ENCODE results near the gene STAT5A.
"Not testable (repeated sequence)": the region's sequence is repeated elsewhere in the genome, so short reads cannot be mapped to it uniquely, and the experiment has no call there.

The STAT5A gene

GRCh38 chr17:42333053-42333452 lies 44.8 kb downstream of the STAT5A start:
- DNase-seq (ENCODE audit: low spot score): no peak

GRCh38 chr17:42334677-42335076 lies 46.4 kb downstream of the STAT5A start:
- DNase-seq (ENCODE audit: low spot score): no peak

- DNase-seq (ENCODE audit: low spot score): no peak
Measured at GRCh38 chr17:42337442-42337841, 49.1 kb downstream of the STAT5A start.

- DNase-seq (ENCODE audit: low spot score): no peak
Measured at GRCh38 chr17:42338427-42338985, 50.2 kb downstream of the STAT5A start.

GRCh38 chr17:42339221-42339620 lies 50.9 kb downstream of the STAT5A start:
- DNase-seq (ENCODE audit: low spot score): no peak

GRCh38 chr17:42340691-42341127 lies 52.4 kb downstream of the STAT5A start:
- DNase-seq (ENCODE audit: low spot score): no peak

- no peak for DNase-seq (ENCODE audit: low spot score)
Measured at GRCh38 chr17:42341568-42341967, 53.3 kb downstream of the STAT5A start.

- DNase-seq (ENCODE audit: low spot score): no peak
Measured at GRCh38 chr17:42342242-42343008, 54.1 kb downstream of the STAT5A start.

GRCh38 chr17:42345396-42346073 lies 57.2 kb downstream of the STAT5A start:
- DNase-seq (ENCODE audit: low spot score): no peak

- no peak for DNase-seq (ENCODE audit: low spot score)
Measured at GRCh38 chr17:42346481-42346880, 58.2 kb downstream of the STAT5A start.

GRCh38 chr17:42347198-42347597 lies 58.9 kb downstream of the STAT5A start:
- DNase-seq (ENCODE audit: low spot score): no peak

GRCh38 chr17:42347606-42348005 lies 59.3 kb downstream of the STAT5A start:
- no peak for DNase-seq (ENCODE audit: low spot score)

- DNase-seq (ENCODE audit: low spot score): no peak
Measured at GRCh38 chr17:42348104-42348503, 59.8 kb downstream of the STAT5A start.

- no peak for DNase-seq (ENCODE audit: low spot score)
Measured at GRCh38 chr17:42354956-42355843, 66.9 kb downstream of the STAT5A start.

GRCh38 chr17:42358434-42358833 lies 70.1 kb downstream of the STAT5A start:
- DNase-seq (ENCODE audit: low spot score): no peak

- no peak for DNase-seq (ENCODE audit: low spot score)
Measured at GRCh38 chr17:42359133-42359532, 70.8 kb downstream of the STAT5A start.

GRCh38 chr17:42360388-42360787 lies 72.1 kb downstream of the STAT5A start:
- not testable (repeated sequence) for DNase-seq (ENCODE audit: low spot score)

Data from SW480 (cell line).